ENCODE measurements around the gene LFNG.

The LFNG gene

DNA sequence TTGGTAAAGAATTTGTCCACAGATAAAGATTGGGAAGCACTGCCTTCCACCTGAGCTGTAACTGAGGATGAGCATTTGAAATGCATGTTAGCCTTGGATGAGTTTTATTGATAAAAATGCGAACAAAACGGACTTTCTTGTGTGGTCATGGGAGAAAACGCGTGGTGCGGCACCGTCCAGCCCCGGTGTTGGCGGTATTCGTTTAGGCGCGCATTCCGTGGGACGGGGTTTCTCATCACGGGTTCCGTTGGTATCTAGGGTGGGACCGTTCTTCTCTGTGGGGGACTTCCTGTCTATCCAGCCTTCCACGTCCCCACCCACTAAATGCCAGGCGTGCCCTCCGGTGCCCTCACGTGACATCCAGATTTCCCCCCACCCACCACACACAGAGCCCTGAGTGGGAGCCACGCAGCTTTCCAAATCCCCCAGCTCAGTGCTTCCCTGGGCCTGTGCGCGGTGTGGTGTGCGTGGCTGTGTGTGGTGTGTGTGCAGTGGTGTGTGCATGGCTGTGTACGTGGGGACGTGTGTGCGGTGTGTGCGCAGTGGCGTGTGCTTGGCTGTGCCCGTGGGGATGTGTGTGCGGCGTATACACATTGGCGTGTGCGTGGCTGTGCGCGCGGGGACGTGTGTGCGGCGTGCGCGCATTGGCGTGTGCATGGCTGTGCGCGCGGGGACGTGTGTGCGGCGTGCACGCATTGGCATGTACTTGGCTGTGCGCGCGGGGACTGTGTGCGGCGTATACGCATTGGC lies 57.3 kb downstream of the LFNG start:
- TF ChIP-seq, protein P1, sequence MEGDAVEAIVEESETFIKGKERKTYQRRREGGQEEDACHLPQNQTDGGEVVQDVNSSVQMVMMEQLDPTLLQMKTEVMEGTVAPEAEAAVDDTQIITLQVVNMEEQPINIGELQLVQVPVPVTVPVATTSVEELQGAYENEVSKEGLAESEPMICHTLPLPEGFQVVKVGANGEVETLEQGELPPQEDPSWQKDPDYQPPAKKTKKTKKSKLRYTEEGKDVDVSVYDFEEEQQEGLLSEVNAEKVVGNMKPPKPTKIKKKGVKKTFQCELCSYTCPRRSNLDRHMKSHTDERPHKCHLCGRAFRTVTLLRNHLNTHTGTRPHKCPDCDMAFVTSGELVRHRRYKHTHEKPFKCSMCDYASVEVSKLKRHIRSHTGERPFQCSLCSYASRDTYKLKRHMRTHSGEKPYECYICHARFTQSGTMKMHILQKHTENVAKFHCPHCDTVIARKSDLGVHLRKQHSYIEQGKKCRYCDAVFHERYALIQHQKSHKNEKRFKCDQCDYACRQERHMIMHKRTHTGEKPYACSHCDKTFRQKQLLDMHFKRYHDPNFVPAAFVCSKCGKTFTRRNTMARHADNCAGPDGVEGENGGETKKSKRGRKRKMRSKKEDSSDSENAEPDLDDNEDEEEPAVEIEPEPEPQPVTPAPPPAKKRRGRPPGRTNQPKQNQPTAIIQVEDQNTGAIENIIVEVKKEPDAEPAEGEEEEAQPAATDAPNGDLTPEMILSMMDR (conservative IDR thresholded peaks at IDR 0.05; ENCODE audit: control insufficient read depth, insufficient read depth, low read depth, low read length): no peak

More for the DNA sequence above, 57.3 kb downstream of the LFNG start:
- DNase-seq (ENCODE audit: low read depth): no peak
- H3K4me3 ChIP-seq (ENCODE audit: control insufficient read depth, low read depth, low read length): no peak overlapping the region

All from fibroblast of mammary gland (primary cell).